GM13976 (cell line): Measurements from ENCODE around the gene RABEP1.

Experiments used
- DNase-seq: peaks from one replicate; pipeline ENCODE4 v3.0.0; 2012; ENCODE audit warnings: low spot score
- CTCF ChIP-seq: IDR thresholded peaks from 2 replicates; pipeline ENCODE4 v1.5.1; 2012; ENCODE audit warnings: borderline replicate concordance, mild to moderate bottlenecking; ENCODE audit not compliant: insufficient read depth; ENCODE audit errors: extremely low read depth, missing control alignments, control extremely low read depth
- in situ Hi-C: fragments of 300-500 bp; cut with MboI; formaldehyde crosslinking; loops from one replicate; pipeline ENCODE4 v1.12.0; 2022; ENCODE audit warnings: low sequenced_read_pairs, mixed read lengths, inconsistent platforms; ENCODE audit not compliant: unreplicated experiment

RABEP1 gene

GRCh38 chr17:5272322-5272721, 9.8 kb upstream of the RABEP1 start:
- no peak for DNase-seq
- no peak for TF ChIP-seq CTCF
- in situ Hi-C loops = loop anchor here (25.0 kb wide), 1 partner anchor 165 kb away; the partner anchor contains the start of gene C1QBP

- no peak for DNase-seq
- TF ChIP-seq CTCF = no peak
- in situ Hi-C loops = no loop called here
Measured at GRCh38 chr17:5282642-5283217, 646 bp downstream of the RABEP1 start.

GRCh38 chr17:5283571-5284315, 1.7 kb downstream of the RABEP1 start:
- no peak for TF ChIP-seq CTCF
- DNase-seq = no peak
- in situ Hi-C loops = no loop called here

GRCh38 chr17:5284681-5285080, 2.6 kb downstream of the RABEP1 start:
- TF ChIP-seq CTCF = no peak
- in situ Hi-C loops = no loop called here
- no peak for DNase-seq

GRCh38 chr17:5286846-5287245, 4.8 kb downstream of the RABEP1 start:
- TF ChIP-seq CTCF = no peak
- no peak for DNase-seq
- in situ Hi-C loops = no loop called here

- DNase-seq = no peak
- in situ Hi-C loops = no loop called here
- TF ChIP-seq CTCF = no peak
Measured at GRCh38 chr17:5291683-5292350, 9.7 kb downstream of the RABEP1 start.
